K562 (cell line): ENCODE results near the gene SDK1.

ENCODE experiments used
- CEBPB ChIP-seq: fragments of 450-650 bp; IDR thresholded peaks from 2 replicates; pipeline ENCODE4 v1.6.1; 2016; ENCODE audit warnings: missing genetic modification characterization, missing compliant biosample characterization
- CHD4 ChIP-seq: fragments of 200-600 bp; sonication (generic); IDR thresholded peaks from 3 replicates; pipeline ENCODE4 v1.6.1; 2012; ENCODE audit warnings: low read depth, mild to moderate bottlenecking, mixed read lengths, low read length, inconsistent platforms; ENCODE audit not compliant: insufficient read depth, insufficient replicate concordance, poor library complexity, severe bottlenecking
- FOXM1 ChIP-seq, 2 experiments: fragments of 450-650 bp in 1 of 2; sonication (generic) in 1 of 2; formaldehyde crosslinking in 1 of 2; IDR thresholded peaks; 2 replicates each; pipeline versions ENCODE4 v1.6.1 to v1.9.0; 2017 to 2022; ENCODE audit warnings: low read depth in 2 of 2, mild to moderate bottlenecking in 2 of 2, missing genetic modification reagents in 1 of 2, moderate library complexity in 1 of 2
- FOXP1 ChIP-seq: sonication (generic); formaldehyde crosslinking; IDR thresholded peaks from 2 replicates; pipeline ENCODE4 v1.8.0; 2022; ENCODE audit warnings: mild to moderate bottlenecking, missing genetic modification reagents
- HLTF ChIP-seq: fragments of 450-650 bp; IDR thresholded peaks from 2 replicates; pipeline ENCODE4 v1.6.1; 2016
- POLR2A ChIP-seq: fragments of 450-650 bp; conservative IDR thresholded peaks from 2 replicates; pipeline ENCODE4 v1.6.1; 2016
- TAF1 ChIP-seq: IDR thresholded peaks from 2 replicates; pipeline ENCODE4 v1.6.1; 2011; ENCODE audit warnings: mild to moderate bottlenecking, low read length, moderate library complexity; ENCODE audit not compliant: insufficient read depth, control insufficient read depth, severe bottlenecking; ENCODE audit errors: extremely low read depth
- ZNF384 ChIP-seq: IDR thresholded peaks from 2 replicates; pipeline ENCODE4 v1.6.1; 2012; ENCODE audit warnings: low read depth, low read length, improper control_type of control experiment
- TF ChIP-seq, protein P1 (sequence below), 3 experiments: IDR thresholded peaks in 2 of 3; conservative IDR thresholded peaks in 1 of 3; 2 replicates each; pipeline ENCODE4 v1.5.1; 2011 to 2012; ENCODE audit warnings: low read length in 3 of 3, mild to moderate bottlenecking in 3 of 3, control low read depth in 2 of 3, improper control_type of control experiment in 1 of 3, inconsistent platforms in 1 of 3, low read depth in 1 of 3, mixed read lengths in 1 of 3, moderate library complexity in 1 of 3; ENCODE audit not compliant: insufficient read depth in 2 of 3
- TF ChIP-seq, protein P2 (sequence below): fragments of 450-650 bp; IDR thresholded peaks from 2 replicates; pipeline ENCODE4 v1.6.1; 2014; ENCODE audit warnings: low read depth, mild to moderate bottlenecking, moderate library complexity, borderline replicate concordance

DNA sequence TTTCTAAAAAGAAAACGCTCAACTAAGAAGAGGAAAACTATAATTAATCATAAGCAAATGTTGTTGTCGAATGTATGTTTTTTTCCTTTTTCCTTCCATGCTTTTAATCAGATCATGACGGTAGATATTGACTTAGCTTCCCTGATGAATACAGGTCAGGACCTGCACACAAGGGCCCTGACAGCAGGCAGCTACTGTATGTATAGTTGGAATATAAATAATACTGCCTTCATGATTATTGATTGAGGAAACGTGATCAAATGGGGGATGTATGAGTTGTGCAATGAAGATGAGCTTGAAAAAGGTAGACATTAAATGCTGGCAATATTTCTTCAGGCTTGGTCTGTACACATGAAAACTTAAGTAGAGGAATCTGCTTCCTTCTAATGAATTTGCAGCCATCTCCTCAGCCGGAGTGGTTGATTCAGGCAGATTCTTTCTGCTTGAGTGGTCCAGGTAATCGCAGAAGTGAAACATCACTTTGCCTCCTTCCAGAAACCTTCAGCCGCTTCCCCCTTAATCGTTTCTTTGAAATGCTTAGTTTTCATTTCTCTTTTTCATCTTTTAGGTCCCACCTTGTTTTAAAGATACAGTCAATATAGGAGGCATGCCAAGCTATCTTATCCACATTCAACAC is 656.5 kb downstream of the SDK1 start:
- no peak for TF ChIP-seq FOXP1 (CRISPR knock-in tag)
- TF ChIP-seq FOXM1 (IDR thresholded peaks at IDR 0.05; ENCODE audit: low read depth) = no peak
- no peak for TF ChIP-seq FOXM1 (CRISPR knock-in tag; IDR thresholded peaks at IDR 0.05; ENCODE audit: low read depth)
- TF ChIP-seq ZNF384 = no peak
- TF ChIP-seq, protein P1, sequence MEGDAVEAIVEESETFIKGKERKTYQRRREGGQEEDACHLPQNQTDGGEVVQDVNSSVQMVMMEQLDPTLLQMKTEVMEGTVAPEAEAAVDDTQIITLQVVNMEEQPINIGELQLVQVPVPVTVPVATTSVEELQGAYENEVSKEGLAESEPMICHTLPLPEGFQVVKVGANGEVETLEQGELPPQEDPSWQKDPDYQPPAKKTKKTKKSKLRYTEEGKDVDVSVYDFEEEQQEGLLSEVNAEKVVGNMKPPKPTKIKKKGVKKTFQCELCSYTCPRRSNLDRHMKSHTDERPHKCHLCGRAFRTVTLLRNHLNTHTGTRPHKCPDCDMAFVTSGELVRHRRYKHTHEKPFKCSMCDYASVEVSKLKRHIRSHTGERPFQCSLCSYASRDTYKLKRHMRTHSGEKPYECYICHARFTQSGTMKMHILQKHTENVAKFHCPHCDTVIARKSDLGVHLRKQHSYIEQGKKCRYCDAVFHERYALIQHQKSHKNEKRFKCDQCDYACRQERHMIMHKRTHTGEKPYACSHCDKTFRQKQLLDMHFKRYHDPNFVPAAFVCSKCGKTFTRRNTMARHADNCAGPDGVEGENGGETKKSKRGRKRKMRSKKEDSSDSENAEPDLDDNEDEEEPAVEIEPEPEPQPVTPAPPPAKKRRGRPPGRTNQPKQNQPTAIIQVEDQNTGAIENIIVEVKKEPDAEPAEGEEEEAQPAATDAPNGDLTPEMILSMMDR (IDR thresholded peaks at IDR 0.05 in 2 of 3, conservative IDR thresholded peaks at IDR 0.05 in 1 of 3; ENCODE audit: insufficient read depth in 2 of 3, low read depth in 1 of 3, low read length in 3 of 3) = no peak
- TF ChIP-seq CEBPB (tag) = no peak
- TF ChIP-seq TAF1 = no peak
- no peak for TF ChIP-seq HLTF
- no peak for TF ChIP-seq CHD4
- no peak for TF ChIP-seq POLR2A
- TF ChIP-seq, protein P2, sequence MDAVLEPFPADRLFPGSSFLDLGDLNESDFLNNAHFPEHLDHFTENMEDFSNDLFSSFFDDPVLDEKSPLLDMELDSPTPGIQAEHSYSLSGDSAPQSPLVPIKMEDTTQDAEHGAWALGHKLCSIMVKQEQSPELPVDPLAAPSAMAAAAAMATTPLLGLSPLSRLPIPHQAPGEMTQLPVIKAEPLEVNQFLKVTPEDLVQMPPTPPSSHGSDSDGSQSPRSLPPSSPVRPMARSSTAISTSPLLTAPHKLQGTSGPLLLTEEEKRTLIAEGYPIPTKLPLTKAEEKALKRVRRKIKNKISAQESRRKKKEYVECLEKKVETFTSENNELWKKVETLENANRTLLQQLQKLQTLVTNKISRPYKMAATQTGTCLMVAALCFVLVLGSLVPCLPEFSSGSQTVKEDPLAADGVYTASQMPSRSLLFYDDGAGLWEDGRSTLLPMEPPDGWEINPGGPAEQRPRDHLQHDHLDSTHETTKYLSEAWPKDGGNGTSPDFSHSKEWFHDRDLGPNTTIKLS = no peak
